Upper lobe of left lung (tissue), 4 donors: Measurements from ENCODE around the gene SGSH.
"Not testable (repeated sequence)": the region's sequence is repeated elsewhere in the genome, so short reads cannot be mapped to it uniquely, and the experiment has no call there.

Source experiments
- POLR2A ChIP-seq, 4 donors: fragments of 450-650 bp; IDR thresholded peaks; one replicate each; pipeline ENCODE4 v1.5.1; 2016 to 2017; ENCODE audit warnings: antibody characterized with exemption in 4 of 4, mild to moderate bottlenecking in 2 of 4
- TF ChIP-seq, protein P1 (sequence below), 6 experiments: fragments of 450-650 bp in 4 of 6; fragments of 200-600 bp in 2 of 6; sonication (generic) in 2 of 6; IDR thresholded peaks; one replicate each; pipeline ENCODE4 v1.5.1; 2016 to 2019; ENCODE audit warnings: antibody characterized with exemption in 6 of 6

DNA sequence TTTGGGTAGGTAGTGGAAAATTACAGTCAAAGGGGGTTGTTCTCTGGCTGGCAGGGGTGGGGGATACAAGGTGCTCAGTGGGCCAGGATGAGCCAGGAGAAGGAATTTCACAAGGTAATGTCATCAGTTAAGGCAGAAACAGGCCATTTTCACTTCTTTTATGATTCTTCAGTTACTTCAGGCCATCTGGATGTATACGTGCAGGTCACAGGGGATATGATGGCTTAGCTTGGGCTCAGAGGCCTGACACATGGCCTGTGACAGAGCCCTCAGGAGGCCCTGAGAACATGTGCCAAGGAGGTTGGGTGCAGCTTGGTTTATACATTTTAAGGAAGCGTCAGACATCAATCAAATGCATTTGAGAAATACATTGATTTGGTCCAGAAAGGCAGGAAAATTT lies 38.2 kb upstream of the SGSH start:
- TF ChIP-seq, protein P1, sequence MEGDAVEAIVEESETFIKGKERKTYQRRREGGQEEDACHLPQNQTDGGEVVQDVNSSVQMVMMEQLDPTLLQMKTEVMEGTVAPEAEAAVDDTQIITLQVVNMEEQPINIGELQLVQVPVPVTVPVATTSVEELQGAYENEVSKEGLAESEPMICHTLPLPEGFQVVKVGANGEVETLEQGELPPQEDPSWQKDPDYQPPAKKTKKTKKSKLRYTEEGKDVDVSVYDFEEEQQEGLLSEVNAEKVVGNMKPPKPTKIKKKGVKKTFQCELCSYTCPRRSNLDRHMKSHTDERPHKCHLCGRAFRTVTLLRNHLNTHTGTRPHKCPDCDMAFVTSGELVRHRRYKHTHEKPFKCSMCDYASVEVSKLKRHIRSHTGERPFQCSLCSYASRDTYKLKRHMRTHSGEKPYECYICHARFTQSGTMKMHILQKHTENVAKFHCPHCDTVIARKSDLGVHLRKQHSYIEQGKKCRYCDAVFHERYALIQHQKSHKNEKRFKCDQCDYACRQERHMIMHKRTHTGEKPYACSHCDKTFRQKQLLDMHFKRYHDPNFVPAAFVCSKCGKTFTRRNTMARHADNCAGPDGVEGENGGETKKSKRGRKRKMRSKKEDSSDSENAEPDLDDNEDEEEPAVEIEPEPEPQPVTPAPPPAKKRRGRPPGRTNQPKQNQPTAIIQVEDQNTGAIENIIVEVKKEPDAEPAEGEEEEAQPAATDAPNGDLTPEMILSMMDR (IDR thresholded peaks at IDR 0.05): not testable (repeated sequence)
- TF ChIP-seq POLR2A (IDR thresholded peaks at IDR 0.05): not testable (repeated sequence)
